Activated B cell treated with CpG ODN at 0.5 μM for 24 hours (primary cell): ENCODE results near the gene SEMA3F. TPM values are rescaled to one million over a fixed set of nuclear protein-coding genes. Genes with fewer than 3 reads are reported as not detected.

Source experiments
- ATAC-seq: fragments of 200-7000 bp; cut with Tn5 transposase; one replicate; pipeline ENCODE4 v1.10.0; 2021; ENCODE audit warnings: low read depth, mild to moderate bottlenecking, moderate library complexity
- CTCF ChIA-PET: fragments of 350-600 bp; sonication (Branson Sonifier 250); formaldehyde crosslinking; loops from one replicate; lab custom pipeline; 2021; ENCODE audit warnings: antibody characterized with exemption; lab: Charles Lee
- POLR2A ChIA-PET: fragments of 350-600 bp; sonication (Branson Sonifier 250); formaldehyde crosslinking; loops from one replicate; lab custom pipeline; 2021; ENCODE audit warnings: antibody characterized with exemption; lab: Charles Lee
- DNase-seq: peaks from one replicate; pipeline ENCODE4 v3.0.0; 2022
- H3K27ac Mint-ChIP-seq: one replicate; pipeline ENCODE4 v1.8.0; 2020; ENCODE audit warnings: mixed read lengths
- H3K27me3 Mint-ChIP-seq: one replicate; pipeline ENCODE4 v1.8.0; 2021; ENCODE audit warnings: mixed read lengths
- H3K36me3 Mint-ChIP-seq: one replicate; pipeline ENCODE4 v1.8.0; 2021; ENCODE audit warnings: low read depth, mixed read lengths
- H3K4me1 Mint-ChIP-seq: one replicate; pipeline ENCODE4 v1.8.0; 2021; ENCODE audit warnings: mixed read lengths
- H3K4me3 Mint-ChIP-seq: one replicate; pipeline ENCODE4 v1.8.0; 2020; ENCODE audit warnings: mild to moderate bottlenecking, mixed read lengths
- H3K9me3 Mint-ChIP-seq: one replicate; pipeline ENCODE4 v1.8.0; 2020; ENCODE audit warnings: mixed read lengths
- intact Hi-C: fragments of 100-400 bp; cut with micrococcal nuclease; formaldehyde crosslinking; loops from one replicate; pipeline ENCODE4 v1.15.1; 2024
- total RNA-seq: library from RNA; stranded (reverse); gene quantifications from 2 replicates; pipeline ENCODE4 v1.2.3, GENCODE V29; 2022
- TF ChIP-seq, protein P1 (sequence below): fragments of 200-600 bp; IDR thresholded peaks from one replicate; pipeline ENCODE4 v1.8.0; 2022; ENCODE audit warnings: antibody characterized with exemption, mild to moderate bottlenecking

The SEMA3F gene
- total RNA-seq, 1 donor from 2014 or later: not detected

DNA sequence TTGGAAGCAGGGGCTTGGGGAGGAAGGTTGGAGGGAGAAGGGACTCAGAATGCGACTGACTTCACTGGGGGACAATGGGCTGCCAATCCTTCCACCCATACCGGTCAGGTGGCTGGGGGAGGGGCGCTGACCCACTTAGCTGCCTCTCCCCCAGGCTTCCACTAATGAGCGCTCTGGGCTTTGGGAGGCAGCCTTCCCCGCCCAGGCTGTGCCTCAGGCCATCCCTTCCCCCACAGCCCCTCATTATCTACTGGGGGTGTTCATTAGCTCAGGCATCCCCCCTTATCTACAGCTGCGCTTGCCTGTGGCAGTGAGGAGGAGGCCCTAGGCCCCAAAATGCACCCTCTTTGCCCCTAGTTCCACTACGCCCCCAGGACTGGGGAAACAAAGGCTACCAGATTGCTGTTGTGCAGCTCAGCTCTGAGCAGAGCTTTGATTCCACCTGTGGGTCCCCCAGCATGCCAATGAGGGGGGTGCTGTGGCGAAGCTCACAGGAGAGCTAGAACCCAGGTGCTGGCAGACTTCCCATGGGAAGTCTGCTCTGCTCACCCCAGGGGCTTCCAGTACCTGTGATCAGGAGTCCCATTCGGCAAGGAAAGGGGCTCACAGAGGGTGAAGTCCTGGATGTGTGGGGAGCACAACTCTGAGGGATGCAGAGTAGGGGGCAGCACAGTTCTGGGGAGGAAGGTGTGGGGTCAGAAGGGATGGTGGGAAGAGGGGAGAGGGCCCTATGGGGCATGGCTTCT is 29.4 kb upstream of the SEMA3F start:
- ATAC-seq: no peak
- DNase-seq: no peak
- TF ChIP-seq, protein P1, sequence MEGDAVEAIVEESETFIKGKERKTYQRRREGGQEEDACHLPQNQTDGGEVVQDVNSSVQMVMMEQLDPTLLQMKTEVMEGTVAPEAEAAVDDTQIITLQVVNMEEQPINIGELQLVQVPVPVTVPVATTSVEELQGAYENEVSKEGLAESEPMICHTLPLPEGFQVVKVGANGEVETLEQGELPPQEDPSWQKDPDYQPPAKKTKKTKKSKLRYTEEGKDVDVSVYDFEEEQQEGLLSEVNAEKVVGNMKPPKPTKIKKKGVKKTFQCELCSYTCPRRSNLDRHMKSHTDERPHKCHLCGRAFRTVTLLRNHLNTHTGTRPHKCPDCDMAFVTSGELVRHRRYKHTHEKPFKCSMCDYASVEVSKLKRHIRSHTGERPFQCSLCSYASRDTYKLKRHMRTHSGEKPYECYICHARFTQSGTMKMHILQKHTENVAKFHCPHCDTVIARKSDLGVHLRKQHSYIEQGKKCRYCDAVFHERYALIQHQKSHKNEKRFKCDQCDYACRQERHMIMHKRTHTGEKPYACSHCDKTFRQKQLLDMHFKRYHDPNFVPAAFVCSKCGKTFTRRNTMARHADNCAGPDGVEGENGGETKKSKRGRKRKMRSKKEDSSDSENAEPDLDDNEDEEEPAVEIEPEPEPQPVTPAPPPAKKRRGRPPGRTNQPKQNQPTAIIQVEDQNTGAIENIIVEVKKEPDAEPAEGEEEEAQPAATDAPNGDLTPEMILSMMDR: no peak
- Mint-ChIP-seq H3K36me3 (peaks cover 5% of the 10 kb centered on the region), H3K4me3 (no peak overlapping the region), H3K9me3 (no peaks in the 10 kb centered on the region), H3K27me3 (no peaks in the 10 kb centered on the region), H3K4me1 (no peaks in the 10 kb centered on the region), H3K27ac (no peak overlapping the region)
- intact Hi-C loops: no loop called here
- CTCF ChIA-PET: no interaction called here
- POLR2A ChIA-PET: interaction anchor here (1.1 kb wide), 1 partner anchor 12 kb away, joined by 3 read pairs; no protein-coding TSS in a partner anchor

DNA sequence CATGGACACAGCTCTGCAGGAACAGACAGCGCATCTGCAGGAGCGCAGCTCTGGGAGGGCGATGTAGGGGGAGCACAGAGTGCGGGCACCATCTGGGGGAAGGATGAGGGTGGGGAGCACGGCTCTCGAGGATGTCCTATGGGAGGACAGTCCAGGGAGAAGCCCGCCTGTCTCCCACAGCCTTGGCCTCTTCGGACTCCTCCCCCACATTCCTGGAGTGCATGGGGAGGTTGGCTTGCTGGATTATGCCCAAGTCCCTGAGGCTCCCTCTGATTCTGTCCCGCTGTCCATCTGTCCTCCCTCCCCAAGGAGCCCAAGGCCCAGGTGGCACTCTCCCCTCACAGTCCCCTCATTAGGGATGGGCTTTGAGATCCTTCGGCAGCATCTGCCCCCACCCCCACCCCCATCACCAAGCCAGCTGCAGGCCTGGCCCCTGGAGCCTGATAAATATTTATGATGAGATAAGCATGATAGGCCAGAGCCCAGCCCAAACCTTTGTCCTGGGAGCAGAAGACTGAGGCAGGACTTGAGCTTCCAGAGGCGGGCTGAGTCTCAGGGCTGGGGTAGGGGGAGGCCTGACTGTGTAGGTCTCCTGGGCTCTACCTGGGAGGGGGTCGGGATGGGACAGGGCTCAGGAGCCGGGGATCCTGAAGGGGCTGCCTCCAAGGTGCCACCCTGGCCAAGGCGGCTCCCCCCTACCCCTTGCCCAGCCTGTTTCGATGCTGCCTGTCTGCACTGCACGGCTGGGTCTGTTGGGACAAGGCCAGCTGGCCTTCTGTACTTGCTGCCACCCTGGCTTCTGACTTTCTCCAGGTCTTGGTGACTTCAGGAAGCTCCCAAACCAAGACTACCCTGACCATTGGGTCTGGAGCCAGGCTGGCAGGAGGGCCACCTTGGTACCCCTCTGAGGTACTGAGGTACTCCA is 28.6 kb upstream of the SEMA3F start:
- TF ChIP-seq, protein P1: no peak
- POLR2A ChIA-PET: no interaction called here
- ATAC-seq: no peak
- CTCF ChIA-PET: no interaction called here
- Mint-ChIP-seq H3K27ac (no peak overlapping the region), H3K36me3 (no peaks in the 10 kb centered on the region), H3K9me3 (no peaks in the 10 kb centered on the region), H3K4me3 (no peak overlapping the region), H3K4me1 (no peaks in the 10 kb centered on the region), H3K27me3 (no peaks in the 10 kb centered on the region)
- intact Hi-C loops: no loop called here
- no peak for DNase-seq

DNA sequence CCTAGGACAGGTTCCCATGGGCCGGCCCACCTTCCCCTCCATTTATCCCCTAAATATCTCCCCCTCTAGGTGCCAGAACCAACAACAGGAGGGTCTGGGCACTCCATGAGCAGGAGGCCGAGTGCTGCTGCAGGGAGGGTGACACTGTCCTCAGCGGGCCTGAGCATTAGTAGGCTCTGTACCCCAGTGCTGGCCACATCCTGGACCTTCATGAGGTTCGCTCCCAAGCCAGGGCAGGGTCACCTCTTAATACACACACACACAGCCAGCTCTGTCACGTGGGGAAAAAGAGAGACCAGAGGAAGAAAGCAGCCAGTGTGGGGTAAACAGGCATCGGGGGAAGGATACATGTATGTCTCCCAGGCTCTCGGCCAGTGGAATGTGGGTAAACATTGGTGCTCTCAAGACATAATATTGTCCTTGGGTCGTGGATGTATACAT is 27.9 kb upstream of the SEMA3F start:
- TF ChIP-seq, protein P1: no peak
- H3K27ac Mint-ChIP-seq: no peak overlapping the region
- DNase-seq (no peak), ATAC-seq (no peak)
- CTCF ChIA-PET: no interaction called here
- no peak overlapping the region for H3K4me3 Mint-ChIP-seq
- no peaks in the 10 kb centered on the region for H3K4me1 Mint-ChIP-seq
- H3K36me3 Mint-ChIP-seq: no peaks in the 10 kb centered on the region
- H3K27me3 Mint-ChIP-seq: no peaks in the 10 kb centered on the region
- intact Hi-C loops: no loop called here
- POLR2A ChIA-PET: no interaction called here
- no peaks in the 10 kb centered on the region for H3K9me3 Mint-ChIP-seq

DNA sequence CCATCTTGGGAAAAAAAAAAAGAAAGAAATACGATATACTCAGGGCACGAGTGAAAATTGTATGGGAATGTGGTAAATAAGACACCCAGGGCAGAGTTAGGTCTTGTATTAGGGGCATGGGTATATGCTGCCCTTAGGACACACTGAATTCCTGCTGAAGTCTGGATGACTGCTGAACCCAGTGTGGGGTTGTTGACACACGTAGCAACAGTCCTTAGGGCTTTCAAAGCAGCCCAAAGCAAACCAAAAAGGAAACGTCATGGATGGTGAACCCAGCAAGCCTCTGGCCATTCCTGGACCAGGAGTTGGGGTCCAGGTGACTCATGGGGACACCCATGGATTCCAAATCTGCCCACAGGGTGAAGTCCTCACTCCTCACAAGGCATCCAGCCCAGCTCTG is 27.1 kb upstream of the SEMA3F start:
- H3K27ac Mint-ChIP-seq: no peak overlapping the region
- ChIA-PET CTCF (no interaction called here), POLR2A (no interaction called here)
- DNase-seq (no peak), ATAC-seq (no peak)
- H3K27me3 Mint-ChIP-seq: no peaks in the 10 kb centered on the region
- H3K9me3 Mint-ChIP-seq: no peaks in the 10 kb centered on the region
- H3K36me3 Mint-ChIP-seq: no peaks in the 10 kb centered on the region
- no peaks in the 10 kb centered on the region for H3K4me1 Mint-ChIP-seq
- TF ChIP-seq, protein P1: no peak
- intact Hi-C loops: no loop called here
- H3K4me3 Mint-ChIP-seq: no peak overlapping the region

DNA sequence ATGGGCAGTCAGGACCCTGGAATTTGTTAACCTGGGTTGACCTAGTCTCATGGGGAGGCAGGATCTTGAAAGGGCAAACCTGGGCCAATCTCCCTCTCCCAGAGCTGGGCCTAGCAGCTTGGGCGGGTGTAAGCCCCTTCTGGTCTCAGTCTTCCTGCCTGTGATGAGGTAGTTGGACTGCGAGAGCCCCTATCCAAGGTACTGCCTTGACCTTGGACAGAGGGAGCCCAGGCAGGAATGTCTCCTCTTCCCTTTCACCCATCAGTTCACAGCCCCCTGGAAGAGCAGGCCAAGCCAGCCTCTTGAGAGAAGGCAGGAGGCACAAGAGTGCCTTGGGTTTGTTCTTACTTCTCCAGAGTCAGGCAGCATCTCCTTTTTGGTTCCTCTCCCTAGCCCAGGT is 24.7 kb upstream of the SEMA3F start:
- Mint-ChIP-seq H3K9me3 (no peaks in the 10 kb centered on the region), H3K27ac (no peak overlapping the region), H3K4me1 (no peaks in the 10 kb centered on the region), H3K27me3 (no peaks in the 10 kb centered on the region), H3K36me3 (no peaks in the 10 kb centered on the region), H3K4me3 (no peak overlapping the region)
- ChIA-PET POLR2A (no interaction called here), CTCF (no interaction called here)
- ATAC-seq: no peak
- TF ChIP-seq, protein P1: no peak
- DNase-seq: no peak
- intact Hi-C loops: no loop called here
